Measurements from ENCODE around the gene OR2AG2. TPM values are rescaled to one million over a fixed set of nuclear protein-coding genes. Genes with fewer than 3 reads are reported as not detected.

OR2AG2 gene
- total RNA-seq, 1 donor from 2014 or later = 0.48 TPM

DNA sequence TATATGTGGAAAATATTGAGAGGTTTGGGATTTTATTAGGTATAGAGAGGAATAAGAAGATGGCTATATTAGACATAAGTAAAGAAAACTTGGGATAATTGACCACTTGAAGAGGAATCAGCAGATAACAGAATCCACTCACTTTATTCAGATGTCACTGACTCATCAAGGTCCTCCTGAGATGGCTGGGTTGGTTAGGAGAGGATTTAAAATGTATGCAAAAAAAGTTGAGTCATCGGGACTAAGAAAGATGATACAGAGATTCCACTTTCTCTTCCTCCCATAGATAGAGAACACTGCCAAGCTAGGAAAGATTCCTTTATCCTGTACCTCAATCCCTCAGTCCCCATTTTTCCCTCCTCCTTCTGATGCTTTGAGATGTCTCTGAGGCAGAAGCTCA, 27.6 kb upstream of the OR2AG2 start, which contains the start of gene OR6A2:
TSS of gene OR6A2 (minus strand) at position 288 of the 400 bp plus-strand sequence. CDS start 3,981 bp downstream, outside the sequence.
- TF ChIP-seq, protein P1, sequence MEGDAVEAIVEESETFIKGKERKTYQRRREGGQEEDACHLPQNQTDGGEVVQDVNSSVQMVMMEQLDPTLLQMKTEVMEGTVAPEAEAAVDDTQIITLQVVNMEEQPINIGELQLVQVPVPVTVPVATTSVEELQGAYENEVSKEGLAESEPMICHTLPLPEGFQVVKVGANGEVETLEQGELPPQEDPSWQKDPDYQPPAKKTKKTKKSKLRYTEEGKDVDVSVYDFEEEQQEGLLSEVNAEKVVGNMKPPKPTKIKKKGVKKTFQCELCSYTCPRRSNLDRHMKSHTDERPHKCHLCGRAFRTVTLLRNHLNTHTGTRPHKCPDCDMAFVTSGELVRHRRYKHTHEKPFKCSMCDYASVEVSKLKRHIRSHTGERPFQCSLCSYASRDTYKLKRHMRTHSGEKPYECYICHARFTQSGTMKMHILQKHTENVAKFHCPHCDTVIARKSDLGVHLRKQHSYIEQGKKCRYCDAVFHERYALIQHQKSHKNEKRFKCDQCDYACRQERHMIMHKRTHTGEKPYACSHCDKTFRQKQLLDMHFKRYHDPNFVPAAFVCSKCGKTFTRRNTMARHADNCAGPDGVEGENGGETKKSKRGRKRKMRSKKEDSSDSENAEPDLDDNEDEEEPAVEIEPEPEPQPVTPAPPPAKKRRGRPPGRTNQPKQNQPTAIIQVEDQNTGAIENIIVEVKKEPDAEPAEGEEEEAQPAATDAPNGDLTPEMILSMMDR (IDR thresholded peaks at IDR 0.05; ENCODE audit: unreplicated experiment) = no peak
- no peak within 1 kb of the TSS for H3K4me3 Mint-ChIP-seq (ENCODE audit: low read depth)
- H3K27me3 Mint-ChIP-seq = no peaks in the 10 kb centered on the region
- no peak within 1 kb of the TSS for H3K27ac Mint-ChIP-seq
- no peaks in the 10 kb centered on the region for H3K9me3 Mint-ChIP-seq (ENCODE audit: low read depth)
- DNase-seq (ENCODE audit: low spot score, unreplicated experiment) = no peak
- no peaks in the 10 kb centered on the region for H3K36me3 Mint-ChIP-seq (ENCODE audit: insufficient read depth)
- no peaks in the 10 kb centered on the region for H3K4me1 Mint-ChIP-seq (ENCODE audit: low read depth)

DNA sequence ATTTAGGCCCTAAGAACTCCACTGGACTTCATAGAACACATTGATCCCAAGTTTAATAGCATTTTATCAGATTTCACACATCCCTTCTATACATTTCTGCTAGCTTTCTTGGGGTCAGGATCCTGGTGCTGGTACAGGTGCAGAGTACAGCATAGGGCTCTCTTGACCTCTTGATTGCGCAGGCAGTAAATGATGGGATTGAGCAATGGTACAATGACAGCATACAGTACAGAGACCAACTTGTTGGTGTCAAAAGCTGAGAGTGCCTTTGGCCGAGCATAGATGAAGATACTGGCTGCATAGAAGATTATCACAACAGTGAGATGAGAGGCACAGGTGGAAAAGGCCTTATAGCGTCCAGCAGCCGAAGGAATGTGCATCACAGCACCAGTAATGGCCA, 22.9 kb upstream of the OR2AG2 start:
- DNase-seq (ENCODE audit: low spot score, unreplicated experiment) = no peak
- Mint-ChIP-seq H3K27ac (no peak overlapping the region), H3K4me3 (ENCODE audit: low read depth) (no peak overlapping the region), H3K4me1 (ENCODE audit: low read depth) (no peaks in the 10 kb centered on the region), H3K27me3 (no peaks in the 10 kb centered on the region), H3K36me3 (ENCODE audit: insufficient read depth) (no peaks in the 10 kb centered on the region), H3K9me3 (ENCODE audit: low read depth) (no peaks in the 10 kb centered on the region)
- TF ChIP-seq, protein P1 (IDR thresholded peaks at IDR 0.05; ENCODE audit: unreplicated experiment) = no peak

DNA sequence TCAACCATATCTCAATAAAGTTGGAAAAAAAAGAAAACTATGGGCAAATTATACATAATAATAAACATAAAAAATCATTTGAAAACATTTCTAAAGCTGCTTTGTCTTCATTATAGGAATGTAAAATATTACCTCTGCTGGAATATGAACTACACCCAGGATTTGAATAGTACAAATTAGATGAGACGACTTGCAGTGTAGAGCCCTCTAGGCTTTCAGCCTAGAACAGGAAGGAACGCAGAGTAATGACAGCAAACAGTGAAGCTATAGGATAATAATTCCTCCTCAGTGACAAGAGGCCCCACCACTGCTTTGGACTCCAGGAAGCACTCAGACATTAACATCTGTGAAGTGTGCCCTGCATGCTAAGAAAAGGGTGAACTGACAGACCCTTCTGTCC, 18.8 kb upstream of the OR2AG2 start:
- DNase-seq (ENCODE audit: low spot score, unreplicated experiment) = no peak
- H3K27me3 Mint-ChIP-seq = no peaks in the 10 kb centered on the region
- H3K27ac Mint-ChIP-seq = no peak overlapping the region
- H3K9me3 Mint-ChIP-seq (ENCODE audit: low read depth) = no peaks in the 10 kb centered on the region
- TF ChIP-seq, protein P1 (IDR thresholded peaks at IDR 0.05; ENCODE audit: unreplicated experiment) = no peak
- H3K4me1 Mint-ChIP-seq (ENCODE audit: low read depth) = no peaks in the 10 kb centered on the region
- no peak overlapping the region for H3K4me3 Mint-ChIP-seq (ENCODE audit: low read depth)
- H3K36me3 Mint-ChIP-seq (ENCODE audit: insufficient read depth) = no peaks in the 10 kb centered on the region

DNA sequence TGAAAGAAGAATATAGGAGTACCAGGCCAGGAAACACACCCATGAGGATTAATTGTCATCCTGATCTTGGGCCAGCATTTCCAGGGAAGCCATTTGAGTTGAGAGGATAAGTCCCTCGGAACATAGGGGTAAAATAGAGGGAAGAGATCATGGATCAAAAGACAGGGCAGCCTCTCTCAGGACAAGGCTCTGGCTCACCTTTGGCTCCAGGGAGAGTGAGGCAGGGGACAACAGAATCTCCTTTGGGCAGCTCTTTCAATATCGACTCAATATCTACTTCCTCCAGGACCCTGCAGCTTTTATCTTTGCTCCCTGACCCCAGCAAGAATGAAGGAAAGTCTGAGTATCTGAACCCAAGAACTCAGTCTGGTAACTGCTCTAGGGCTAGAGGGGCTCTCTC, 10.9 kb upstream of the OR2AG2 start, which contains the start of gene OR2AG1:
TSS of gene OR2AG1 (plus strand) at position 301 of the 400 bp plus-strand sequence. CDS start 2,018 bp downstream, outside the sequence.
- H3K4me1 Mint-ChIP-seq (ENCODE audit: low read depth) = no peaks in the 10 kb centered on the region
- H3K4me3 Mint-ChIP-seq (ENCODE audit: low read depth) = no peak within 1 kb of the TSS
- no peaks in the 10 kb centered on the region for H3K9me3 Mint-ChIP-seq (ENCODE audit: low read depth)
- no peak for DNase-seq (ENCODE audit: low spot score, unreplicated experiment)
- H3K27me3 Mint-ChIP-seq = no peaks in the 10 kb centered on the region
- no peaks in the 10 kb centered on the region for H3K36me3 Mint-ChIP-seq (ENCODE audit: insufficient read depth)
- no peak within 1 kb of the TSS for H3K27ac Mint-ChIP-seq
- TF ChIP-seq, protein P1 (IDR thresholded peaks at IDR 0.05; ENCODE audit: unreplicated experiment) = no peak

DNA sequence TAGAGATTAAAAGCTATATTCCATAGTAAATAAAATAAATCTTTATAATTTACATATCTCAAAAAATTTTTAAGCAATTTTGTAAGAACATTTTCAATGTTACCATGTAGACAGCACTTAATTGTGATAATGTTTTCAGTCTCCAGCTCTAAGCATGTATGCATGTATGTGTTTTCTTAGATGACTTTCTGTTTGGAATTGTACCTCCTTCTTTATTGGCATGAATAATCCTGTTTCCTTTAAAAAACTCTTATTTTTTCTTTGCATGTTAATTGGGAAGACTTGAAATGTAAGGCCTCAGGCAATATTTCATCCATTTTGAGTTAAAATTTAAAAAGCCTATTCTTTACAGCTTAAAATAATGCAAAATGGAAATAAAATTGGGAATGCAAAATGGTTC, 9.1 kb upstream of the OR2AG2 start:
- Mint-ChIP-seq H3K36me3 (ENCODE audit: insufficient read depth) (no peaks in the 10 kb centered on the region), H3K9me3 (ENCODE audit: low read depth) (no peaks in the 10 kb centered on the region), H3K27ac (no peak overlapping the region), H3K4me1 (ENCODE audit: low read depth) (no peaks in the 10 kb centered on the region), H3K27me3 (no peaks in the 10 kb centered on the region), H3K4me3 (ENCODE audit: low read depth) (no peak overlapping the region)
- TF ChIP-seq, protein P1 (IDR thresholded peaks at IDR 0.05; ENCODE audit: unreplicated experiment) = no peak
- DNase-seq (ENCODE audit: low spot score, unreplicated experiment) = no peak

All from progenitor cell of endocrine pancreas (in vitro differentiated cells).